Muscle of leg (tissue), 11 donors: ENCODE data around the gene IRF4. TPM values are rescaled to one million over a fixed set of nuclear protein-coding genes. Genes with fewer than 3 reads are reported as not detected.

ENCODE experiments used
- DNase-seq: peaks from one replicate; pipeline ENCODE4 v3.0.0; 2013
- H3K27ac ChIP-seq: one replicate; pipeline ENCODE4 v1.5.1; 2013; ENCODE audit warnings: mild to moderate bottlenecking, low read length, control low read depth
- H3K27me3 ChIP-seq: one replicate; pipeline ENCODE4 v1.6.1; 2013; ENCODE audit warnings: low read length; ENCODE audit not compliant: control insufficient read depth, insufficient read depth
- H3K36me3 ChIP-seq: one replicate; pipeline ENCODE4 v1.6.1; 2013; ENCODE audit warnings: low read length; ENCODE audit not compliant: control insufficient read depth, insufficient read depth
- H3K4me1 ChIP-seq: one replicate; pipeline ENCODE4 v1.6.1; 2013; ENCODE audit warnings: low read length; ENCODE audit not compliant: control insufficient read depth, insufficient read depth
- H3K4me3 ChIP-seq: one replicate; pipeline ENCODE4 v1.5.1; 2013; ENCODE audit warnings: low read length, control low read depth
- H3K9me3 ChIP-seq: replicated peaks from 2 replicates; pipeline ENCODE4 v1.6.1; 2013; ENCODE audit warnings: low read depth, low read length; ENCODE audit not compliant: control insufficient read depth
- WGBS: methylation state at CpG from one replicate; pipeline ENCODE4 v1.1.5; 2013; ENCODE audit warnings: missing lambda C conversion rate; ENCODE audit not compliant: insufficient coverage; 5-methylcytosine and 5-hydroxymethylcytosine counted together
- polyA plus RNA-seq, 8 donors: library from polyadenylated mRNA; unstranded; fragments of 120-200 nt; gene quantifications; one replicate each; pipeline versions ENCODE4 v1.2.1 to v1.2.3, GENCODE V29; 2013; ENCODE audit warnings: inconsistent platforms in 1 of 8, low replicate concordance in 1 of 8; ENCODE audit not compliant: insufficient read length in 8 of 8, insufficient read depth in 1 of 8
- total RNA-seq: library from RNA; stranded (reverse); fragments of 120-200 nt; gene quantifications from one replicate; pipeline ENCODE4 v1.2.4, GENCODE V29; 2013

The IRF4 gene
- total and polyA plus RNA-seq, 9 donors: 0.12 to 1.8 (median 0.46) TPM

DNA sequence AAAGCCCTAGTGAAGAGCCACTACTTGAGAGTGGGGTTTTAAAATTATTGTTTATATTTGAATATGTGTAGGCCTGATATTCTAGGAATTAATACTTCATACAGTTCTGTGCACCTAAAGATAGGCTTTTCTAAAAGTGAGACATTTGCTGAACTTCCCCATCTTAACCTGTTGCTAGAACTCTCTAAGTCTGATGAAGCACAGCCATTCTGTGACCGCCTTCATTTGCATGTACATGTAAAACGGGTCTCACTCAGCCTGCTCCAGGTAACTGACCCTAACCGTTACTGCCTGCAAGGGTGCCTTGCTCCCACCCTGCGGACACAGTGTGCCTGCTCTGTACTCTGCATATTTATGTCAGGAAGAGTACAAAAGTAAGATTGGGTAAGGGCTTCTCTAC, 44.3 kb upstream of the IRF4 start:
- Histone ChIP-seq H3K27me3 (no peaks in the 10 kb centered on the region), H3K4me1 (peaks cover 7% of the 10 kb centered on the region), H3K27ac (no peak overlapping the region), H3K36me3 (peaks cover 24% of the 10 kb centered on the region), H3K9me3 (peaks cover 21% of the 10 kb centered on the region), H3K4me3 (no peak overlapping the region)
- DNase-seq: no peak
- WGBS: 79% methylated on average over 4 of the region's 4 CpGs

DNA sequence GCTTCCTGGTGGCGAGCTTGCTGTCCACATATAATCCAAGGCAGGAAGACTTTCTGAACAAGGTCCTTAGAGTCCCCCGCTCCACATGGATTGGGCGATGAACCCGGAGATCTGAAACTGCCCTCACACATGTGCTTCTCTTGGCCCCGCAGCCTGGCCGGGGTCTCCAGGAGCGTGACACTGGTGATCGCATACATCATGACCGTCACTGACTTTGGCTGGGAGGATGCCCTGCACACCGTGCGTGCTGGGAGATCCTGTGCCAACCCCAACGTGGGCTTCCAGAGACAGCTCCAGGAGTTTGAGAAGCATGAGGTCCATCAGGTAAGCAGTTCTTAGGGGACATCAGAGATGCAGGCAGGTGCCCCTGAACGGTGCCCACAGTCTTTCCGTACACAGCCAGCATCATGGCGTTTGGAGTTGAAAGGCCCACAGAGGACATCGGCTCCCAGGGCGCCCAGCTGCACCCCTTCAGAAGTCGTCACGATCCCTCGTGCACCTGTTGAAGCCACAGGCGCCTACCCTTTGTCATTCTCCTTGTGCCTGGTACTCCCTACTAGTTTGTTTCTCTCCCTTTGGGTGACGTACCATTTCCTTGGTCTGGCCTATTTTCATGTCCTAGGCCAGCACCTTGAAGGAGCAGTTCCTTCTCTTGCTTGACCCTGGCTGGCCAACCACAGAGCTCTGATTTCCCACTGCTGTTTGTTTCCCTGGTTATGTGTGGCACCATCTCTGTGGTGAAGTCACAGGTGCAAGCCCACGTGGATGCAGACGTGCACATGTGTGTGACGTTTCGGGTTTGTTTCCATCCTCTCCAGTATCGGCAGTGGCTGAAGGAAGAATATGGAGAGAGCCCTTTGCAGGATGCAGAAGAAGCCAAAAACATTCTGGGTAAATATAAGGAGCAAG, 43.3 kb upstream of the IRF4 start:
- Histone ChIP-seq H3K27me3 (no peaks in the 10 kb centered on the region), H3K4me1 (peaks cover 16% of the 10 kb centered on the region), H3K4me3 (no peak overlapping the region), H3K27ac (no peak overlapping the region), H3K9me3 (peaks cover 27% of the 10 kb centered on the region), H3K36me3 (peaks cover 24% of the 10 kb centered on the region)
- WGBS: 89% methylated on average over 27 of the region's 27 CpGs
- no peak for DNase-seq

DNA sequence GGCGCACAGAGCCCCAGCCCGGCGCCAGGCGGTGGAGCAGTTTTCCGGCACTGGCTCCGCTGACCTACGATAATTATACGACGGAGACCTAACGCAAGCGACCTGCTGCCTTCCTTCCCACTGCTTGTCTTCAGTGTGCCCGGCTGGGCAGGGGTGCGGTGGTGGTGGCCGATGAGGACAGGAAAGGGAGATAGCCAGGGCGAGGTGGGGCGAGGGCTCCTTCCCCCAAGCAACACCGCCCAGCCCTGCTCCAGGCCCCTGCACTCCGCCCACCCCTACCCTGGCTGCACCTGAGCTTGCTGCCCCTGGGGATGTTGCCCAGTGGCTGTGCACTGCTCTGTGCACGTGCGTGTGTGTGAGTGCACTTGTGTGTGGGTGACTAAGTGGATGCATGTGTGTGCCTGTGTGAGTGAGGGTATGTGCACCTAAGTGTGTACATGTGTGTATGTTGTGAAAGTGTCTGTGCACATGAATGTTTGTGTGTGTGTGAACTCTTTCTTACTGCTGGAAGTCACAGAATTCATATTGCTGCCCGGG, 42.6 kb upstream of the IRF4 start:
- Histone ChIP-seq H3K4me3 (no peak overlapping the region), H3K27ac (no peak overlapping the region), H3K4me1 (peaks cover 22% of the 10 kb centered on the region), H3K36me3 (peaks cover 24% of the 10 kb centered on the region), H3K27me3 (no peaks in the 10 kb centered on the region), H3K9me3 (peaks cover 26% of the 10 kb centered on the region)
- 87% methylated on average over 20 of the region's 21 CpGs for WGBS
- DNase-seq: no peak

DNA sequence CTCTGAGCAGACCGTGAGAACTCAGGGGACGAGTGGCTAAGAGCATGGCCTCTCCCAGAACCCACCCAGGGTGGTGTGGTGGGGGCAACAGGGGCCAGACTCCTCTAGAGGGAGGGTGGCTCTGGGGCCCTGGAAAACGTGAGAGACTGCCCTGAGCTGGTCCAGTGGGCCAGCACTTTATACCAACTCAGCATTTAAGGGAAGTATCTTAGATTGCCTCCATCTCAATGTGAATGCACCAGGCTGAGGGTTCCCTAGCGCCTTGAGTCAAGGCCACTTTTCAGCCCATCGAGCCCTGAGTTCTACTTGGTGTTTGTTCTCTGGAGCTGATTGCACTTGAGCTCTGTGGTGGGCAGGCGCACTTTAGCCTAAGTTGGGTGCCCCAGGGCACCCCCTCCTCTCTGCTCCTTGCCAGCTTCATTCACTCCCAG, 42.0 kb upstream of the IRF4 start:
- WGBS: 72% methylated on average over 6 of the region's 6 CpGs
- Histone ChIP-seq H3K4me1 (peaks cover 26% of the 10 kb centered on the region), H3K9me3 (peaks cover 27% of the 10 kb centered on the region), H3K27ac (no peak overlapping the region), H3K36me3 (peaks cover 24% of the 10 kb centered on the region), H3K4me3 (no peak overlapping the region), H3K27me3 (no peaks in the 10 kb centered on the region)
- no peak for DNase-seq

DNA sequence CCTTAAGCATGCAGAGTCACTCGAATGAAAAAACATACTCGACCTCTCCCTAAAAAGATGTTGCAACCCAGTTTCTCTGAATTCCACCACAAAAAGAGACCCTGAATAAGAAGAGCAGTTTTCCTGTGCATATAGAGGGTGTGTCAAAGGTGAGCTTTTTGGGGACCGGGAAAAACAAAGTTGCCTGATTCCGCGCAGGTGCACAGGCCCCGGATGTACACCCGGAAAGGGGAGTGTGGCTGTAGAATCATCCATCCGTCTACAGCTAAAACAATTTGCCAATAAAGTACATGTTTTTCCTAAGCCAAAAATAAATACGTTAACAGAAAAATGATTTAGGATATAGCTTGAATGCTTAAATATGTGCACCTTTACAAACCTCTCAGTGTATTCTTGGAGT, 41.2 kb upstream of the IRF4 start:
- WGBS: 93% methylated on average over 4 of the region's 9 CpGs

DNA sequence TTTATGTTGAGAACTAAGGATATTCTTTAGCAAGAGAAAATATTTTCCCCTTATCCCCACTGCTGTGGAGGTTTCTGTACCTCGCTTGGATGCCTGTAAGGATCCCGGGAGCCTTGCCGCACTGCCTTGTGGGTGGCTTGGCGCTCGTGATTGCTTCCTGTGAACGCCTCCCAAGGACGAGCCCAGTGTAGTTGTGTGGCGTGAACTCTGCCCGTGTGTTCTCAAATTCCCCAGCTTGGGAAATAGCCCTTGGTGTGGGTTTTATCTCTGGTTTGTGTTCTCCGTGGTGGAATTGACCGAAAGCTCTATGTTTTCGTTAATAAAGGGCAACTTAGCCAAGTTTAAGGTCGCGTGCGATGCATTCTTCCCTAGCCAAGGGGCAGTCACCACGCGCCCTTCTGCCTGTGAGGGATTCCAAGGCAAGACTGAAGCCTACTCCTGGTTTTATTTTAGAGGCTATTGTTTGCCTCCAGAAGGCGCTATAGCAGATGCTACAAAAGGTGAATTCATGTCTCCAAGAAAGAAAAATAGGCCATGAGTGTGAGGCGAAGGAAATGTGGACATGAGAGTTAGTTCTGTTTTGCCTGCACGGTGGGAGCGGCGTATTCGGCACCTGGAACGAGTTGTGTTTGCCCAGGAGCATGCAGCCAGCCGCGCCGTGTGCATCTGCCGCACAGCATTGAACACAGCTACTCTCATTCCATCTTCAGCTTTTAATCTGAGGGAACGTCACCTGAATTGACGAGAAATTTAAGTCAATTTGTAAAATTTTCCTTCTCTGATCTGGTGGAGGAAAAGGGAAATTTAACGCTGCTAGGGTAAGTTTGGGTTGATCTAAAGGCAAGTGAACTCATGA, 40.3 kb upstream of the IRF4 start:
- Histone ChIP-seq H3K36me3 (peaks cover 24% of the 10 kb centered on the region), H3K27me3 (no peaks in the 10 kb centered on the region), H3K9me3 (peaks cover 34% of the 10 kb centered on the region), H3K4me3 (no peak overlapping the region), H3K27ac (no peak overlapping the region), H3K4me1 (peaks cover 32% of the 10 kb centered on the region)
- no peak for DNase-seq
- 83% methylated on average over 31 of the region's 31 CpGs for WGBS

More for the DNA sequence above, 41.2 kb upstream of the IRF4 start:
- H3K36me3 ChIP-seq: peaks cover 24% of the 10 kb centered on the region
- H3K4me3 ChIP-seq: no peak overlapping the region
- H3K27me3 ChIP-seq: no peaks in the 10 kb centered on the region
- peaks cover 31% of the 10 kb centered on the region for H3K4me1 ChIP-seq
- peaks cover 29% of the 10 kb centered on the region for H3K9me3 ChIP-seq
- DNase-seq: no peak
- no peak overlapping the region for H3K27ac ChIP-seq

DNA sequence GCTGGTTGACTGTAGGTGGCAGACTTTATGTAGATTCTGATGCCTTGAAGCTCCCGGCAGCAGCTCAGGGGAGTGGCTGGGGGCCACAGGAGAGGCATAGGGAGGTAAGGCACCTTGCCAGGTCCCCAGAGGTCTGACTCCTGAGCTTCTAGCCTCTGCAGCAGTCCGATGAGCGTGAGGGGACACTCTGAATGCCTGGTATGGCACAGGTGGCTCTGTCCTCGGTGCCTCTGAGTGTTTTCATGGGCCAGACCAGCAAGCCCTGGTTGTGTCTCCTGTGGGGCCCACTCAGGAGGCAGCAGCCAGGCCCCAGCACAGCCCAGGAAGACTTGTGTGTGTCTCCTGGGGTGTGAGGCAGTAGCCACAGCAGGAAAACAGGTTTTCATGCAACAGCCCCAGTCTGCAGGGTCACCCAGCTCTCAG, 39.7 kb upstream of the IRF4 start:
- H3K9me3 ChIP-seq: peaks cover 36% of the 10 kb centered on the region
- peaks cover 32% of the 10 kb centered on the region for H3K4me1 ChIP-seq
- 77% methylated on average over 4 of the region's 4 CpGs for WGBS
- no peak overlapping the region for H3K27ac ChIP-seq
- H3K36me3 ChIP-seq: peaks cover 20% of the 10 kb centered on the region
- no peaks in the 10 kb centered on the region for H3K27me3 ChIP-seq
- no peak for DNase-seq
- no peak overlapping the region for H3K4me3 ChIP-seq

DNA sequence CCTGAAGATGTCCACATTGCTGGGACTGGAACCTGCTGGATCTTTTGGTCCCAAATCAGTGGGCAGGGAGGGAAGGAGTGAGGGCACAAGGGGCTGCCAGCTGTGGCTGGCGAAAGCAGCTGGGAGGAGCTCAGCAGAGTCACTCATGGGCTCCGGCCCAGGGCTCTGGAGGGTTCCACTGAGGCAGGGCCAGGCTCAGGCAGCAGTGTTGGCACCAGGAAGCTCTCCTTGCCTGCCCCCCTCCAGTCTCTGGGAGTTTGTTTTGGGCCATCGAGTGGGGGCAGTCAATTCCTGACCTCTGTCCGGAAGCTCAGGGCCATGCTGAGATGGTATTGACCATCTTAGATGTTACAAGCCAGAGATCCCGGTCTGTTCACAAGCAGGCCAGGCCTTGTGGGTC, 39.1 kb upstream of the IRF4 start:
- Histone ChIP-seq H3K27me3 (no peaks in the 10 kb centered on the region), H3K36me3 (peaks cover 20% of the 10 kb centered on the region), H3K4me1 (peaks cover 32% of the 10 kb centered on the region), H3K9me3 (peaks cover 39% of the 10 kb centered on the region), H3K27ac (no peak overlapping the region), H3K4me3 (no peak overlapping the region)
- DNase-seq: no peak
- 86% methylated on average over 5 of the region's 5 CpGs for WGBS

DNA sequence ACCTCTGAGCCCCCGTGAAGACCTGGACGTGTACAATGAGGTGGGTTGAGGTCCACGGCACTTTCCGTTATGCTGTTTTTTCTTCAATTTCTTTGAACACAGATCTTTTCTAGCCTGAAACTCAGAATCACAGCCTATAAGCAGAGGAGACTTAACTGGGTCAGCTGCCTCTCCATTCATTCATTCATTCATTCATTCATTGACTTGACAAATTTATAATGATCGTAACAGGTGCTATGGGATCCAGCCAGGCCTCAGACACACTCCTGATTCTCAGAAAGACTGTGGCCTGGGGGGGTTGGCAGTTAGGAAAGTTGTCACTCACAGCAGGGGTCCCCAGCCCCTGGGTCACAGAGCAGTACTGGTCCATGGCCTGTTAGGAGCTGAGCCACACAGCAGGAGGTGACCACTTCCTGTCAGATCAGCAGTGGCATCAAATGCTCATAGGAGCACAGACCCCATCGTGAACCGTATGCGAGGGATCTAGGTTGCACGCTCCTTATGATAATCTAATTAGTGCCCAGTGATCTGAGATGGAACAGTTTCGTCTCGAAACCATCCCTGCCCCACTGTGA, 38.6 kb upstream of the IRF4 start:
- Histone ChIP-seq H3K36me3 (peaks cover 20% of the 10 kb centered on the region), H3K9me3 (peaks cover 43% of the 10 kb centered on the region), H3K4me1 (peaks cover 32% of the 10 kb centered on the region), H3K4me3 (no peak overlapping the region), H3K27me3 (no peaks in the 10 kb centered on the region), H3K27ac (no peak overlapping the region)
- DNase-seq: no peak
- WGBS: 83% methylated on average over 11 of the region's 11 CpGs
